GM23338 (cell line): ENCODE measurements around the gene MME. TPM values are rescaled to one million over a fixed set of nuclear protein-coding genes. Genes with fewer than 3 reads are reported as not detected.

Experiments used
- ATAC-seq: fragments of 200-7000 bp; cut with Tn5 transposase; 3 replicates; pipeline ENCODE4 v1.9.1; 2020
- DNase-seq: peaks from one replicate; pipeline ENCODE4 v3.0.0-alpha.2; 2015; ENCODE audit warnings: low spot score
- H2AFZ ChIP-seq: fragments of 200-600 bp; sonication (generic); 2 replicates; pipeline ENCODE4 v1.8.0; 2016; ENCODE audit warnings: antibody characterized with exemption, mild to moderate bottlenecking, moderate library complexity
- H3F3A ChIP-seq: fragments of 200-600 bp; sonication (generic); replicated peaks from 2 replicates; pipeline ENCODE4 v1.8.0; 2017; ENCODE audit warnings: antibody characterized with exemption, mixed run types, low read depth
- H3K27ac ChIP-seq: fragments of 200-600 bp; sonication (generic); 2 replicates; pipeline ENCODE4 v1.6.1; 2016; ENCODE audit warnings: low read depth
- H3K27me3 ChIP-seq: fragments of 200-600 bp; sonication (generic); 2 replicates; pipeline ENCODE4 v1.8.0; 2016; ENCODE audit warnings: mild to moderate bottlenecking, mixed run types, moderate library complexity; ENCODE audit not compliant: insufficient read depth
- H3K36me3 ChIP-seq: fragments of 200-600 bp; sonication (generic); 2 replicates; pipeline ENCODE4 v1.8.0; 2016; ENCODE audit warnings: mild to moderate bottlenecking; ENCODE audit not compliant: insufficient read depth
- H3K4me1 ChIP-seq: fragments of 200-600 bp; sonication (generic); 2 replicates; pipeline ENCODE4 v1.8.0; 2016; ENCODE audit warnings: mild to moderate bottlenecking, moderate library complexity; ENCODE audit not compliant: insufficient read depth
- H3K4me2 ChIP-seq: fragments of 200-600 bp; sonication (generic); 2 replicates; pipeline ENCODE4 v1.7.1; 2017; ENCODE audit warnings: mixed run types
- H3K4me3 ChIP-seq: fragments of 200-600 bp; sonication (generic); 2 replicates; pipeline ENCODE4 v1.6.1; 2016; ENCODE audit warnings: mixed run types
- H3K79me2 ChIP-seq: fragments of 200-600 bp; sonication (generic); replicated peaks from 2 replicates; pipeline ENCODE4 v1.8.0; 2017; ENCODE audit warnings: mild to moderate bottlenecking; ENCODE audit not compliant: insufficient read depth
- H3K9me2 ChIP-seq: fragments of 200-600 bp; sonication (generic); 2 replicates; pipeline ENCODE4 v1.8.0; 2017; ENCODE audit not compliant: insufficient read depth
- H4K20me1 ChIP-seq: fragments of 200-600 bp; sonication (generic); replicated peaks from 2 replicates; pipeline ENCODE4 v1.8.0; 2017; ENCODE audit warnings: mild to moderate bottlenecking; ENCODE audit not compliant: insufficient read depth
- H3K27ac Mint-ChIP-seq: 2 replicates; pipeline ENCODE4 v1.8.0; 2020; ENCODE audit warnings: inconsistent platforms, mild to moderate bottlenecking, moderate library complexity, mixed read lengths
- H3K27me3 Mint-ChIP-seq: 3 replicates; pipeline ENCODE4 v1.8.0; 2022; ENCODE audit warnings: low read depth, mild to moderate bottlenecking, moderate library complexity, mixed read lengths, inconsistent platforms; ENCODE audit not compliant: insufficient read depth, poor library complexity
- H3K36me3 Mint-ChIP-seq: 3 replicates; pipeline ENCODE4 v1.8.0; 2021; ENCODE audit warnings: low read depth, mild to moderate bottlenecking, inconsistent platforms, moderate library complexity, mixed read lengths
- H3K4me1 Mint-ChIP-seq: 3 replicates; pipeline ENCODE4 v1.8.0; 2020; ENCODE audit warnings: mild to moderate bottlenecking, inconsistent platforms, mixed read lengths
- H3K4me3 Mint-ChIP-seq: 3 replicates; pipeline ENCODE4 v1.8.0; 2021; ENCODE audit warnings: moderate library complexity, mild to moderate bottlenecking, inconsistent platforms, mixed read lengths
- H3K9me3 Mint-ChIP-seq: 3 replicates; pipeline ENCODE4 v1.8.0; 2020; ENCODE audit warnings: moderate library complexity, mild to moderate bottlenecking, inconsistent platforms, mixed read lengths
- CREB1 ChIP-seq: fragments of 250-450 bp; sonication (Bioruptor Pico); IDR thresholded peaks from 2 replicates; pipeline ENCODE4 v1.5.0; 2020; ENCODE audit warnings: low read depth, mild to moderate bottlenecking, moderate library complexity
- CTCF ChIP-seq, 2 experiments: fragments of 200-600 bp in 1 of 2; sonication (generic) in 1 of 2; conservative IDR thresholded peaks; 2 replicates each; pipeline versions ENCODE4 v1.5.1 to v1.6.1; 2016 to 2017; ENCODE audit warnings: antibody characterized with exemption in 2 of 2, low read depth in 2 of 2, mild to moderate bottlenecking in 2 of 2, moderate library complexity in 1 of 2
- ETS1 ChIP-seq: IDR thresholded peaks from 2 replicates; pipeline ENCODE4 v1.6.1; 2016; ENCODE audit warnings: antibody characterized with exemption
- EZH2 ChIP-seq: fragments of 200-600 bp; sonication (generic); IDR thresholded peaks from one replicate; pipeline ENCODE4 v1.8.0; 2017; ENCODE audit warnings: antibody characterized with exemption, mild to moderate bottlenecking, low read depth; ENCODE audit not compliant: unreplicated experiment
- EZH2phosphoT487 ChIP-seq: fragments of 200-600 bp; sonication (generic); IDR thresholded peaks from one replicate; pipeline ENCODE4 v1.8.1; 2018; ENCODE audit warnings: antibody characterized with exemption; ENCODE audit not compliant: unreplicated experiment
- JUNB ChIP-seq: IDR thresholded peaks from one replicate; pipeline ENCODE4 v1.6.1; 2016; ENCODE audit warnings: antibody characterized with exemption; ENCODE audit not compliant: unreplicated experiment
- NANOG ChIP-seq: IDR thresholded peaks from 2 replicates; pipeline ENCODE4 v1.6.1; 2016; ENCODE audit warnings: antibody characterized with exemption, borderline replicate concordance
- POLR2AphosphoS5 ChIP-seq: IDR thresholded peaks from 2 replicates; pipeline ENCODE4 v1.6.1; 2016; ENCODE audit warnings: antibody characterized with exemption, low read depth
- REST ChIP-seq: IDR thresholded peaks from one replicate; pipeline ENCODE4 v1.6.1; 2018; ENCODE audit warnings: antibody characterized with exemption; ENCODE audit not compliant: unreplicated experiment
- STAT1 ChIP-seq: IDR thresholded peaks from one replicate; pipeline ENCODE4 v1.6.1; 2016; ENCODE audit warnings: antibody characterized with exemption; ENCODE audit not compliant: unreplicated experiment
- ZNF114 ChIP-seq: fragments of 250-450 bp; sonication (Bioruptor Pico); IDR thresholded peaks from 2 replicates; pipeline ENCODE4 v1.5.0; 2020; ENCODE audit warnings: mild to moderate bottlenecking, moderate library complexity
- ZNF331 ChIP-seq: fragments of 250-450 bp; sonication (Bioruptor Pico); IDR thresholded peaks from 2 replicates; pipeline ENCODE4 v1.5.0; 2020; ENCODE audit warnings: low read depth, mild to moderate bottlenecking, moderate library complexity
- ZNF462 ChIP-seq: fragments of 250-450 bp; sonication (Bioruptor Pico); IDR thresholded peaks from 2 replicates; pipeline ENCODE4 v1.5.0; 2020; ENCODE audit warnings: mild to moderate bottlenecking, moderate library complexity
- polyA plus RNA-seq: library from polyadenylated mRNA; unstranded; fragments of >200 nt; fragmentation: Nextera tagmentation; extraction: Ambion mirVana; gene quantifications from 2 replicates; pipeline ENCODE4 v1.2.1, GENCODE V29; 2016
- total RNA-seq: library from RNA; depleted of rRNA; stranded (reverse); fragments of >200 nt; shearing (Covaris generic); gene quantifications from 2 replicates; pipeline ENCODE4 v1.2.3, GENCODE V29; 2014

Gene MME
- total and polyA plus RNA-seq, 2 experiments from 2014 or later, result 15.2 to 76.7 TPM

GRCh38 chr3:155217591-155217990 is 137.5 kb downstream of the MME start:
- Histone ChIP-seq H3K4me1 (no peaks in the 10 kb centered on the region), H3K27ac (no peak overlapping the region), H3K9me2 (peaks cover 7% of the 10 kb centered on the region; the same call in 1 of the 2 replicates), H3K27me3 (no peaks in the 10 kb centered on the region), H2AFZ (peak overlapping the region; percentile 80), H4K20me1 (no peaks in the 10 kb centered on the region), H3K4me3 (no peak overlapping the region), H3K79me2 (no peaks in the 10 kb centered on the region), H3F3A (no peaks in the 10 kb centered on the region), H3K4me2 (no peak overlapping the region), H3K36me3 (no peaks in the 10 kb centered on the region)
- no peaks in the 10 kb centered on the region for H3K4me1 Mint-ChIP-seq
- ATAC-seq (no peak), DNase-seq (no peak)
- H3K27ac Mint-ChIP-seq, result no peak overlapping the region
- H3K27me3 Mint-ChIP-seq, result no peaks in the 10 kb centered on the region
- H3K36me3 Mint-ChIP-seq, result peaks cover 11% of the 10 kb centered on the region; the same call in 2 of the 3 replicates
- H3K9me3 Mint-ChIP-seq, result peaks cover 11% of the 10 kb centered on the region
- no peak overlapping the region for H3K4me3 Mint-ChIP-seq
- TF ChIP-seq ZNF114 (no peak), EZH2phosphoT487 (no peak), POLR2AphosphoS5 (no peak), JUNB (no peak), ETS1 (no peak), CREB1 (no peak), ZNF462 (CRISPR knock-in tag) (no peak), CTCF (conservative IDR thresholded peaks at IDR 0.05; ENCODE audit: low read depth in 2 of 2) (no peak), NANOG (no peak), ZNF331 (CRISPR knock-in tag) (no peak), REST (no peak), STAT1 (no peak), EZH2 (no peak)
